ENCODE data around the gene COL25A1. TPM values are rescaled to one million over a fixed set of nuclear protein-coding genes. Genes with fewer than 3 reads are reported as not detected.

The COL25A1 gene
- total RNA-seq, 1 experiment from 2014 or later = not detected

DNA sequence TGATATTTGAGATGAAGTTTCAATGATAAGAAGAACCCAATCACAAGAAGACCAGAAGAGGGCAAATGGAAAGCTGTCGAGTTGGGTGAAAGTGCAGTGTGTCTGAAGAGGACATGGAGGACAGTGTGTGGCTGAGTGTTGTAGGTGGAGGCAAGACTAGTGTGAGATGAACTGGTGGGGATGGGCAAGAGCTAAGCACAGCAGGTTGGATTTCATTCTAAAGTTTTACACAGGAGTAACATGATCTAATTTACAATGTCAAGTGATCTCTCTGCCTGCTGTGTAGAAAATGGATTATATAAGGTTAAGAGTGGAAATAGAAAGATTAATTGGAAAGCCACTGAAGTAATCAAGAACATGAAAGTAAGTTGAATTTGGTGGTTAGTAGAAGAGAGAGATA lies 331.0 kb downstream of the COL25A1 start:
- Mint-ChIP-seq H3K4me1 (ENCODE audit: low read depth, unreplicated experiment) (no peaks in the 10 kb centered on the region), H3K36me3 (ENCODE audit: insufficient read depth, unreplicated experiment) (peaks cover 10% of the 10 kb centered on the region), H3K9me3 (ENCODE audit: low read depth, unreplicated experiment) (peaks cover 3% of the 10 kb centered on the region), H3K27ac (ENCODE audit: unreplicated experiment) (no peak overlapping the region), H3K27me3 (ENCODE audit: unreplicated experiment) (no peaks in the 10 kb centered on the region), H3K4me3 (ENCODE audit: low read depth, unreplicated experiment) (no peak overlapping the region)
- no peak for DNase-seq
- no TSS peak for BruUV-seq (replicated peaks)
- intact Hi-C loops (cut with micrococcal nuclease; ENCODE audit: unreplicated experiment) = no loop called here
- TF ChIP-seq, protein P1, sequence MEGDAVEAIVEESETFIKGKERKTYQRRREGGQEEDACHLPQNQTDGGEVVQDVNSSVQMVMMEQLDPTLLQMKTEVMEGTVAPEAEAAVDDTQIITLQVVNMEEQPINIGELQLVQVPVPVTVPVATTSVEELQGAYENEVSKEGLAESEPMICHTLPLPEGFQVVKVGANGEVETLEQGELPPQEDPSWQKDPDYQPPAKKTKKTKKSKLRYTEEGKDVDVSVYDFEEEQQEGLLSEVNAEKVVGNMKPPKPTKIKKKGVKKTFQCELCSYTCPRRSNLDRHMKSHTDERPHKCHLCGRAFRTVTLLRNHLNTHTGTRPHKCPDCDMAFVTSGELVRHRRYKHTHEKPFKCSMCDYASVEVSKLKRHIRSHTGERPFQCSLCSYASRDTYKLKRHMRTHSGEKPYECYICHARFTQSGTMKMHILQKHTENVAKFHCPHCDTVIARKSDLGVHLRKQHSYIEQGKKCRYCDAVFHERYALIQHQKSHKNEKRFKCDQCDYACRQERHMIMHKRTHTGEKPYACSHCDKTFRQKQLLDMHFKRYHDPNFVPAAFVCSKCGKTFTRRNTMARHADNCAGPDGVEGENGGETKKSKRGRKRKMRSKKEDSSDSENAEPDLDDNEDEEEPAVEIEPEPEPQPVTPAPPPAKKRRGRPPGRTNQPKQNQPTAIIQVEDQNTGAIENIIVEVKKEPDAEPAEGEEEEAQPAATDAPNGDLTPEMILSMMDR (IDR thresholded peaks at IDR 0.05; ENCODE audit: unreplicated experiment) = no peak
- CTCF ChIA-PET = no interaction called here

DNA sequence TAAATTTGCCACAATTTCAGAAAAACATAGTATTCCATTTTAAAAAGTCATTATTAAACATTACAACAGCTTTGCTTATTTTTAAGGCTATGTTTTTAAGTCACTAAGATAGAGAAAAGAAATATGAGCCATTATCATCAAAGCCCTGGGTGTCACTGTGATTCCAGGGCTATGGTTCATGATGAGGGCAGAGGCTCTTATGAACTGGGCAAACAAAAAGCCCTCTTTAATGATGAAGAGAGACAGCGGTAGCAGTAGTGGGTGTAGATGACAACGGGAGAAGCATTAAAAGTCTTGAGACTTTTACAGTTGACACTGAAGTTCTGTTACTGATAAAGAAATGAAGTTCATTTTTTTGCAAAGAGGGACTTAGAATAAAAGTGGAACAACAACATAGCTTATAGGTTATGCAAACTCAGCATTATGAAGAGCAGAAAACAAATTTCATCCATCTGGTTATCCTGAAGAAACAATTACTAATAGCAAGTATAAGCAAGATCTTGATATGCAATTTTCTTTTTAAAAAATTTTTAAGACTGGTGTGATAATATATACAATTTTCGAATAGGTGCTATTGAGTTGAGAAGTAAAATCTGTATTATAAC lies 336.9 kb downstream of the COL25A1 start:
- intact Hi-C loops (cut with micrococcal nuclease; ENCODE audit: unreplicated experiment) = no loop called here
- no peaks in the 10 kb centered on the region for H3K4me1 Mint-ChIP-seq (ENCODE audit: low read depth, unreplicated experiment)
- TF ChIP-seq, protein P1 (IDR thresholded peaks at IDR 0.05; ENCODE audit: unreplicated experiment) = no peak
- H3K9me3 Mint-ChIP-seq (ENCODE audit: low read depth, unreplicated experiment) = no peaks in the 10 kb centered on the region
- CTCF ChIA-PET = interaction anchor here (0.6 kb wide), 1 partner anchor 781 kb away, joined by 3 read pairs; no protein-coding TSS in a partner anchor
- H3K4me3 Mint-ChIP-seq (ENCODE audit: low read depth, unreplicated experiment) = no peak overlapping the region
- peaks cover 4% of the 10 kb centered on the region for H3K36me3 Mint-ChIP-seq (ENCODE audit: insufficient read depth, unreplicated experiment)
- no peaks in the 10 kb centered on the region for H3K27me3 Mint-ChIP-seq (ENCODE audit: unreplicated experiment)
- DNase-seq = no peak
- no TSS peak for BruUV-seq (replicated peaks)
- H3K27ac Mint-ChIP-seq (ENCODE audit: unreplicated experiment) = no peak overlapping the region

DNA sequence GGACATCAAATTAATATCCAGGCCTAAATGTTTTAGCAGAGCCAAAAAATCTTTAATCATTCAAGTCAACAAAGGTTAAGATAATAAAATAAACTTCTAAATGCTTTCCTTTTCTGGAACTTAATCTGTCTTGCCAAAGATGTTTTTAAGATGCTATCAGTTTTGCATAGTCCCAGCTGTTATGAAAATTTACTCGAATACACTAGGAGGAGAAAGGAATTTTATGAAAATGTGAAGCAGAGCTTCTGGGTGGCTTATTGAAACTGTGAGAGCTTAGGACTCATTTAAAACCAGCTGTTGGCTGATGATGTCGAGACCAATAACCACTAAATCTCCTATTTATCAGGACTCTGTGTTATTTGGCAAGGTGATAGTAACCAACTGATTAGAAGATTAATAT lies 337.4 kb downstream of the COL25A1 start:
- H3K4me1 Mint-ChIP-seq (ENCODE audit: low read depth, unreplicated experiment) = no peaks in the 10 kb centered on the region
- CTCF ChIA-PET = interaction anchor here (0.6 kb wide), 1 partner anchor 781 kb away, joined by 3 read pairs; no protein-coding TSS in a partner anchor
- no peak overlapping the region for H3K4me3 Mint-ChIP-seq (ENCODE audit: low read depth, unreplicated experiment)
- H3K27ac Mint-ChIP-seq (ENCODE audit: unreplicated experiment) = no peak overlapping the region
- BruUV-seq (replicated peaks) = no TSS peak
- H3K36me3 Mint-ChIP-seq (ENCODE audit: insufficient read depth, unreplicated experiment) = peaks cover 4% of the 10 kb centered on the region
- no peaks in the 10 kb centered on the region for H3K9me3 Mint-ChIP-seq (ENCODE audit: low read depth, unreplicated experiment)
- intact Hi-C loops (cut with micrococcal nuclease; ENCODE audit: unreplicated experiment) = no loop called here
- no peaks in the 10 kb centered on the region for H3K27me3 Mint-ChIP-seq (ENCODE audit: unreplicated experiment)
- DNase-seq = no peak
- TF ChIP-seq, protein P1 (IDR thresholded peaks at IDR 0.05; ENCODE audit: unreplicated experiment) = no peak

DNA sequence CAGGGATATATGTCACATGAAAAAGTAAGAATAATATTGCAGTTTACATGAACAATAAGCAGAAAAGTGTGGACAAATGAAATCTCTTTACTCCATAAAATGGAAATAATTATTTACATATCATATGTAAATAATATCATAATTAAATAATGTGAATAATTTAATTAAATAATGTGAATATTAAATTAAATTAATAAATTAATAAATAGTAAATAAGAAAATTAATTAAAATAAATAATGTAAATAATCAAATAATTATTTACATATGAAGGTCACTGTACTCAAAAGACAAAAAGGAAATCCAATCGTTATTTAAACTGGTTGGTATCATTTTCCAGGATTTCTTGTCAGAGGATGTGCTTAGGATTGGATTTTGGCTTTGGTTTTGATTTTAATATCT lies 338.5 kb downstream of the COL25A1 start:
- BruUV-seq (replicated peaks) = no TSS peak
- H3K4me1 Mint-ChIP-seq (ENCODE audit: low read depth, unreplicated experiment) = no peaks in the 10 kb centered on the region
- no peak for DNase-seq
- no peaks in the 10 kb centered on the region for H3K9me3 Mint-ChIP-seq (ENCODE audit: low read depth, unreplicated experiment)
- no peak overlapping the region for H3K4me3 Mint-ChIP-seq (ENCODE audit: low read depth, unreplicated experiment)
- H3K36me3 Mint-ChIP-seq (ENCODE audit: insufficient read depth, unreplicated experiment) = no peaks in the 10 kb centered on the region
- no peak overlapping the region for H3K27ac Mint-ChIP-seq (ENCODE audit: unreplicated experiment)
- TF ChIP-seq, protein P1 (IDR thresholded peaks at IDR 0.05; ENCODE audit: unreplicated experiment) = no peak
- intact Hi-C loops (cut with micrococcal nuclease; ENCODE audit: unreplicated experiment) = no loop called here
- CTCF ChIA-PET = no interaction called here
- H3K27me3 Mint-ChIP-seq (ENCODE audit: unreplicated experiment) = no peaks in the 10 kb centered on the region
